Breast epithelium (tissue), 4 donors: ENCODE results near the gene P4HA1. TPM values are rescaled to one million over a fixed set of nuclear protein-coding genes. Genes with fewer than 3 reads are reported as not detected.

ENCODE experiments used
- DNase-seq, 2 donors: peaks; one replicate each; pipeline ENCODE4 v3.0.0-alpha.2; 2019; ENCODE audit warnings: low spot score in 2 of 2
- H3K27ac ChIP-seq, 2 donors: fragments of 200-600 bp; sonication (generic) in 1 of 2; one replicate each; pipeline ENCODE4 v1.5.1; 2016 to 2019; ENCODE audit warnings: mild to moderate bottlenecking in 1 of 2
- H3K27me3 ChIP-seq, 2 donors: fragments of 200-600 bp; sonication (generic) in 1 of 2; one replicate each; pipeline versions ENCODE4 v1.5.1 to v1.6.0; 2017 to 2019; ENCODE audit warnings: control low read depth in 1 of 2, mild to moderate bottlenecking in 1 of 2
- H3K36me3 ChIP-seq: fragments of 200-600 bp; one replicate; pipeline ENCODE4 v1.5.1; 2019
- H3K4me1 ChIP-seq, 2 donors: fragments of 200-600 bp; sonication (generic); one replicate each; pipeline ENCODE4 v1.5.1; 2016 to 2019; ENCODE audit warnings: control low read depth in 1 of 2
- H3K4me3 ChIP-seq, 3 donors: fragments of 200-600 bp; sonication (generic); 1 replicate in 2 of 3; 2 replicates in 1 of 3; pipeline ENCODE4 v1.5.1; 2016 to 2019; ENCODE audit warnings: mild to moderate bottlenecking in 3 of 3, moderate library complexity in 2 of 3
- H3K9me3 ChIP-seq, 2 donors: fragments of 200-600 bp; sonication (generic) in 1 of 2; one replicate each; pipeline ENCODE4 v1.5.1; 2016 to 2019; ENCODE audit warnings: control low read depth in 1 of 2
- POLR2A ChIP-seq: fragments of 450-650 bp; IDR thresholded peaks from one replicate; pipeline ENCODE4 v1.6.1; 2016; ENCODE audit warnings: antibody characterized with exemption, mild to moderate bottlenecking, moderate library complexity
- POLR2AphosphoS5 ChIP-seq, 3 donors: sonication (generic); formaldehyde crosslinking; IDR thresholded peaks; one replicate each; pipeline ENCODE4 v1.6.1; 2017; ENCODE audit warnings: antibody characterized with exemption in 3 of 3
- intact Hi-C: fragments of 100-400 bp; cut with DNase I; formaldehyde crosslinking; loops from one replicate; pipeline ENCODE4 v1.15.1; 2023; ENCODE audit warnings: low total_unique reads
- total RNA-seq, 3 donors: library from RNA; depleted of rRNA; stranded (reverse); fragments of >200 nt; gene quantifications; one replicate each; pipeline ENCODE4 v1.1.0, GENCODE V29; 2016
- TF ChIP-seq, protein P1 (sequence below), 3 donors: fragments of 450-650 bp; IDR thresholded peaks; one replicate each; pipeline ENCODE4 v1.5.1; 2016 to 2017; ENCODE audit warnings: antibody characterized with exemption in 3 of 3, mild to moderate bottlenecking in 3 of 3, moderate library complexity in 3 of 3

P4HA1 gene
- total RNA-seq, 3 donors from 2014 or later = 25.0 to 42.1 (median 34.1) TPM

DNA sequence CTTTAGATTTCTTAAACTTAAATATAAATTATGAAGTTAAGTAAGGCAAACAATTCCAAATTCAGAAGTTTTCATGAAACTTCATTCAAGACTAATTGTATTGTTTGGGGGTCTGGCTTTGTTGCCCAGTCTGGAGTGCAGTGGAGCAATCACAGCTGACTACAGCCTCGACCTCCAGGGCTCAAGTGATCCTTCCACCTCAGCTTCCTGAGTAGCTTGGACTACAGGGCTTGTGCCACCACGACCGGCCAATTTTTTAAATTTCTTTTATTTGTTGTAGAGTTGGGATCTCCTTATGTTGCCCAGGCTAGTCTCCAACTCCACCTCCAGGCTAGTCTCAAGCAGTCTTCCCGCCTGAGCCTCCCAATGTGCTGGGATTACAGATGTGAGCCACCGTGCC, 12.5 kb downstream of the P4HA1 start:
- TF ChIP-seq, protein P1, sequence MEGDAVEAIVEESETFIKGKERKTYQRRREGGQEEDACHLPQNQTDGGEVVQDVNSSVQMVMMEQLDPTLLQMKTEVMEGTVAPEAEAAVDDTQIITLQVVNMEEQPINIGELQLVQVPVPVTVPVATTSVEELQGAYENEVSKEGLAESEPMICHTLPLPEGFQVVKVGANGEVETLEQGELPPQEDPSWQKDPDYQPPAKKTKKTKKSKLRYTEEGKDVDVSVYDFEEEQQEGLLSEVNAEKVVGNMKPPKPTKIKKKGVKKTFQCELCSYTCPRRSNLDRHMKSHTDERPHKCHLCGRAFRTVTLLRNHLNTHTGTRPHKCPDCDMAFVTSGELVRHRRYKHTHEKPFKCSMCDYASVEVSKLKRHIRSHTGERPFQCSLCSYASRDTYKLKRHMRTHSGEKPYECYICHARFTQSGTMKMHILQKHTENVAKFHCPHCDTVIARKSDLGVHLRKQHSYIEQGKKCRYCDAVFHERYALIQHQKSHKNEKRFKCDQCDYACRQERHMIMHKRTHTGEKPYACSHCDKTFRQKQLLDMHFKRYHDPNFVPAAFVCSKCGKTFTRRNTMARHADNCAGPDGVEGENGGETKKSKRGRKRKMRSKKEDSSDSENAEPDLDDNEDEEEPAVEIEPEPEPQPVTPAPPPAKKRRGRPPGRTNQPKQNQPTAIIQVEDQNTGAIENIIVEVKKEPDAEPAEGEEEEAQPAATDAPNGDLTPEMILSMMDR (IDR thresholded peaks at IDR 0.05) = no peak
- no peak for TF ChIP-seq POLR2A
- TF ChIP-seq POLR2AphosphoS5 (IDR thresholded peaks at IDR 0.05) = no peak
- no peaks in the 10 kb centered on the region for H3K36me3 ChIP-seq
- no peaks in the 10 kb centered on the region for H3K27me3 ChIP-seq
- H3K4me3 ChIP-seq = no peak overlapping the region
- H3K9me3 ChIP-seq = no peaks in the 10 kb centered on the region
- DNase-seq = no peak
- no peaks in the 10 kb centered on the region for H3K4me1 ChIP-seq
- no peak overlapping the region for H3K27ac ChIP-seq
- intact Hi-C loops = no loop called here

DNA sequence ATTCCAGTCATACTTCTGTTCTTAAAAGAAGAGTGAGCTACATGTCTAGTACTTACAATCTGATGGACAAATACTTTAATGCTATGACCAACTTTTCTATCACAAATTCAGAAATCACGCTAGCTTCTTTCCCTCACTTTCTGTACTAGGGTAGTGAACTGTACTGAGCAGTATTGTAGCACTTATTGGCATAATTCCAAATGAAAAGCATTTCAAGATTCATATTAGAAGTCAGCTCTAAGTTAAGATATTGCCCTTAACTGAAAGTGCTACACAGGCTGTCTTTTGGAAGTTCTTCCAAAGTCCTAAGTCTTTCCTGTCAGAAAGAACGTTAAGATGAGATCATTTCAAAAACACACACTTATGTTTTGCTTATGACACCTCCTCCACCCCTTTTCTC, 13.4 kb downstream of the P4HA1 start:
- Histone ChIP-seq H3K27me3 (no peaks in the 10 kb centered on the region), H3K36me3 (no peaks in the 10 kb centered on the region), H3K4me3 (no peak overlapping the region), H3K9me3 (no peaks in the 10 kb centered on the region), H3K4me1 (no peaks in the 10 kb centered on the region), H3K27ac (no peak overlapping the region)
- intact Hi-C loops = no loop called here
- TF ChIP-seq POLR2AphosphoS5 (IDR thresholded peaks at IDR 0.05) (no peak), POLR2A (no peak)
- TF ChIP-seq, protein P1 (IDR thresholded peaks at IDR 0.05) = no peak
- no peak for DNase-seq

DNA sequence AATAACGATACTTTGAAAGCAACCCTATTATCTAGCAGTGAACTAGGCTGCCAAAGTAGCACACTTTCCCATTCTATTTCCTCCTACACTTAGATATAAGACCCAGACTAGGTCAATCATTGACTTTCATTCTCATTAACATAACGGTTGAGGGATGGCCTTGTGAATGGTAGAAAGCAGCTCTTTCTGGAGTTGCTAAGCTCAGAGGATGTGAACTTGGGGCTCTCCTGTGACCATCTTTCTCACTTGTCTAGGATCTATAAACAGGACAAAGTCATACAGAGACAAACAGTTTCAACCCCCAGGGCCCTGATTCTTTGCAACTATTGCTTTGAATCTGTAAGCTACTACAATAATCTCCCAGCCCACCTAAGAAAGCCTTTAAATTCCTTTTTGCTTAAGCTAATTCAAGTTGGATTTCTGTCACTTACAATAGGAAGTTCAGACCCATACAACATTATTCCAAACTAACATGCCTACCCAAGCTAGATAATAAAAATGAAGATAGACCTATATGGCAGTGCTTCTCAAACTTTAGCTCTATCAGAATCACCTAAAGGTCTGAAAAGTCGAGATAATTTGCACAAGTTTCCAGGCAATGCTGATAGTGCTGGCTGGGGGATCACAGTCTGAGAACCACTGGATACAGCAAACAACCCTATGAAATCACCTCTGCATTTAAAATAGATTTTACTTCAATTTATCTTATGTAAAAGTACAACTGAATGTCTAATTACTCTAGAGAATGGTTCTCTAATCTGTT, 16.7 kb downstream of the P4HA1 start:
- Histone ChIP-seq H3K4me1 (no peaks in the 10 kb centered on the region), H3K27ac (no peak overlapping the region), H3K27me3 (no peaks in the 10 kb centered on the region), H3K9me3 (no peaks in the 10 kb centered on the region), H3K36me3 (no peaks in the 10 kb centered on the region), H3K4me3 (no peak overlapping the region)
- intact Hi-C loops = no loop called here
- DNase-seq = no peak
- TF ChIP-seq, protein P1 (IDR thresholded peaks at IDR 0.05) = no peak
- TF ChIP-seq POLR2AphosphoS5 (IDR thresholded peaks at IDR 0.05) (no peak), POLR2A (no peak)

DNA sequence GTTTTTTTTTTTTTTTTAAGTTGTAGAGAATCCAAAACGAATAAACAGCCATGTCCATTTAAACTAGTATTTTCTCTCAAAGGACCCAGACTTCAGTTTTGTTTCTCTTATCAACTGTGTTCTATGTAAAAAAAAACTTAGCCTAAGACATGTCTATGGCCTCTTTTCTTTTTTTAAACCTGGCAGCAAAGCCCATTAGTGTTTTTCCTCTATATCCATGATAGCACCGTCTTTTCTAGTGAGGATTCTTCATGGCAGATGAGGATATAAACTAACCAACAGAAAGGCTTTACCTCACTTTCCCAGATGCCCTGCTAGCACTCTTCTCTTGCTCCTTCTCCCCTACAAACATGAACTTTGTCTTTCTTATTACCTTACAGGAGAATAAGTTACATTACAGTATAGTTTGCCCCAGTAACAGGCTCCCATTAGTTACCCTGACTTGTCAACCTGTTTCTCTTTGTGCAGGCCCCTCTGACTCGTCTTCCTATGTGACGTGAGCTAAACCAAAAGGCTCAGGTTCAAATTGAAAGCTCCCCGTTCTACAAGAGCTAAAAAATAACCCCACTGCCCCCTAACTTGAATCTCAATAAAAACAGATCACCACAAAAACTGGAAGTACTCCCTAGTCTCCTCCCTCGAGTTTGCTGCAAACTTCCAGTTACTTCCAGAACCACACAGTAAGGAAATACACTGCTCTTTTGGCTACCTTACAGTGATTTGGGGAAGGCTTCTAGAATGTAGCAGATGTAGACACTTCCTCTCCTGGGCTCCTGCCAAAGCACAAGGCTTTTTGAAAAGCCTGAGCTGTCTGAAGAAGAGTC, 20.1 kb downstream of the P4HA1 start:
- H3K27ac ChIP-seq = peak overlapping the region; percentile 62 to 75
- H3K9me3 ChIP-seq = no peaks in the 10 kb centered on the region

More for the DNA sequence above, 20.1 kb downstream of the P4HA1 start:
- no peaks in the 10 kb centered on the region for H3K27me3 ChIP-seq
- H3K36me3 ChIP-seq = peaks cover 7% of the 10 kb centered on the region
- H3K4me1 ChIP-seq = no peaks in the 10 kb centered on the region
- TF ChIP-seq POLR2AphosphoS5 (IDR thresholded peaks at IDR 0.05) = no peak
- no peak for TF ChIP-seq POLR2A
- TF ChIP-seq, protein P1 (IDR thresholded peaks at IDR 0.05) = no peak
- peak in 1 of 2 donors; percentile 38 for DNase-seq
- intact Hi-C loops = no loop called here
- peak overlapping the region; percentile 16 to 20 (median 17) for H3K4me3 ChIP-seq
